ENCODE data around the gene HDAC10. TPM values are rescaled to one million over a fixed set of nuclear protein-coding genes. Genes with fewer than 3 reads are reported as not detected.

HDAC10 gene
- total RNA-seq, 4 donors from 2014 or later, result 57.3 to 165 (median 119) TPM

- Histone ChIP-seq H3K36me3 (peaks cover 0 to 89% (median 0%) of the 10 kb centered on the region in 3 donors), H3K4me3 (no peak overlapping the region), H3K27me3 (no peaks in the 10 kb centered on the region), H3K27ac (no peak overlapping the region), H3K4me1 (peaks cover 0 to 6% (median 0%) of the 10 kb centered on the region in 4 donors), H3K9me3 (no peaks in the 10 kb centered on the region)
- DNase-seq, result peak in 2 of 3 donors; percentile 87 to 91
- TF ChIP-seq CTCF (IDR thresholded peaks at IDR 0.05), result no peak
- no peak for TF ChIP-seq POLR2A (IDR thresholded peaks at IDR 0.05)
These were observed 31.9 kb downstream of the HDAC10 start for GRCh38 chr22:50218996-50219727.

GRCh38 chr22:50218153-50218995 lies 32.7 kb downstream of the HDAC10 start:
- Histone ChIP-seq H3K27me3 (no peaks in the 10 kb centered on the region), H3K4me3 (no peak overlapping the region), H3K9me3 (no peaks in the 10 kb centered on the region), H3K36me3 (peaks cover 0 to 89% (median 0%) of the 10 kb centered on the region in 3 donors), H3K27ac (no peak overlapping the region), H3K4me1 (peaks cover 0 to 6% (median 0%) of the 10 kb centered on the region in 4 donors)
- TF ChIP-seq POLR2A (IDR thresholded peaks at IDR 0.05) (no peak), CTCF (IDR thresholded peaks at IDR 0.05) (no peak)
- no peak for DNase-seq

- peaks cover 0 to 6% (median 0%) of the 10 kb centered on the region in 4 donors for H3K4me1 ChIP-seq
- no peak overlapping the region for H3K4me3 ChIP-seq
- no peak for DNase-seq
- H3K27me3 ChIP-seq, result no peaks in the 10 kb centered on the region
- H3K27ac ChIP-seq, result no peak overlapping the region
- H3K9me3 ChIP-seq, result no peaks in the 10 kb centered on the region
- H3K36me3 ChIP-seq, result peaks cover 0 to 88% (median 0%) of the 10 kb centered on the region in 3 donors
- TF ChIP-seq CTCF (IDR thresholded peaks at IDR 0.05), result no peak
These were observed 33.4 kb downstream of the HDAC10 start for GRCh38 chr22:50217543-50218152.

GRCh38 chr22:50216684-50217520 lies 34.2 kb downstream of the HDAC10 start:
- peaks cover 0 to 88% (median 0%) of the 10 kb centered on the region in 3 donors for H3K36me3 ChIP-seq
- H3K27me3 ChIP-seq, result no peaks in the 10 kb centered on the region
- no peak for DNase-seq
- H3K4me3 ChIP-seq, result no peak overlapping the region
- TF ChIP-seq POLR2A (IDR thresholded peaks at IDR 0.05) (no peak), CTCF (IDR thresholded peaks at IDR 0.05) (no peak)
- H3K4me1 ChIP-seq, result peaks cover 0 to 6% (median 0%) of the 10 kb centered on the region in 4 donors
- H3K9me3 ChIP-seq, result no peaks in the 10 kb centered on the region
- H3K27ac ChIP-seq, result no peak overlapping the region
